GM12878 (cell line): Measurements from ENCODE around the gene TGFBRAP1. TPM values are rescaled to one million over a fixed set of nuclear protein-coding genes. Genes with fewer than 3 reads are reported as not detected.

Experiments used
- CHD4 ChIP-seq: fragments of 200-600 bp; sonication (generic); IDR thresholded peaks from 2 replicates; pipeline ENCODE4 v1.6.1; 2016; ENCODE audit warnings: mild to moderate bottlenecking
- EP300 ChIP-seq, 2 experiments: fragments of 150-350 bp in 1 of 2; IDR thresholded peaks; 2 replicates each; pipeline ENCODE4 v1.6.1; 2011 to 2012; ENCODE audit warnings: low read depth in 2 of 2, low read length in 2 of 2, borderline replicate concordance in 1 of 2, improper control_type of control experiment in 1 of 2, inconsistent platforms in 1 of 2; ENCODE audit not compliant: control insufficient read depth in 1 of 2
- ESRRA ChIP-seq: IDR thresholded peaks from 2 replicates; pipeline ENCODE4 v1.6.1; 2012; ENCODE audit warnings: mild to moderate bottlenecking, low read length, improper control_type of control experiment
- EZH2 ChIP-seq: IDR thresholded peaks from 2 replicates; pipeline ENCODE4 v1.6.1; 2012; ENCODE audit warnings: low read depth, mild to moderate bottlenecking, control low read depth, inconsistent platforms, low read length, borderline replicate concordance; ENCODE audit not compliant: control insufficient read depth
- FOS ChIP-seq: IDR thresholded peaks from 3 replicates; pipeline ENCODE4 v1.6.1; 2011; ENCODE audit warnings: borderline replicate concordance; ENCODE audit not compliant: insufficient read length; ENCODE audit errors: extremely low read depth
- GATAD2B ChIP-seq: fragments of 450-650 bp; conservative IDR thresholded peaks from 2 replicates; pipeline ENCODE4 v1.6.1; 2017; ENCODE audit warnings: low read depth, mild to moderate bottlenecking, moderate library complexity
- HDAC2 ChIP-seq: fragments of 200-600 bp; sonication (generic); IDR thresholded peaks from 2 replicates; pipeline ENCODE4 v1.6.1; 2017
- HSF1 ChIP-seq: fragments of 150-350 bp; IDR thresholded peaks from 2 replicates; pipeline ENCODE4 v1.6.1; 2014; ENCODE audit warnings: mild to moderate bottlenecking, low read depth, low read length
- IKZF1 ChIP-seq: fragments of 450-650 bp; conservative IDR thresholded peaks from 2 replicates; pipeline ENCODE4 v1.6.1; 2017; ENCODE audit warnings: antibody characterized with exemption, mild to moderate bottlenecking
- IRF4 ChIP-seq: IDR thresholded peaks from 2 replicates; pipeline ENCODE4 v1.6.1; 2011; ENCODE audit warnings: low read depth, low read length
- MTA3 ChIP-seq: IDR thresholded peaks from 2 replicates; pipeline ENCODE4 v1.6.1; 2012; ENCODE audit warnings: low read length, inconsistent platforms, borderline replicate concordance
- MXI1 ChIP-seq: fragments of 150-350 bp; IDR thresholded peaks from 2 replicates; pipeline ENCODE4 v1.6.1; 2011; ENCODE audit warnings: low read depth, mild to moderate bottlenecking, inconsistent platforms, low read length, improper control_type of control experiment
- NFIC ChIP-seq: IDR thresholded peaks from 2 replicates; pipeline ENCODE4 v1.6.1; 2012; ENCODE audit warnings: low read depth, mild to moderate bottlenecking, inconsistent platforms, low read length, moderate library complexity
- NFXL1 ChIP-seq: fragments of 450-650 bp; IDR thresholded peaks from 2 replicates; pipeline ENCODE4 v1.6.1; 2017; ENCODE audit warnings: antibody characterized with exemption, mild to moderate bottlenecking, borderline replicate concordance
- NRF1 ChIP-seq: conservative IDR thresholded peaks from 2 replicates; pipeline ENCODE4 v1.6.1; 2011; ENCODE audit warnings: mild to moderate bottlenecking, low read depth, low read length, improper control_type of control experiment
- RUNX3 ChIP-seq: IDR thresholded peaks from 2 replicates; pipeline ENCODE4 v1.6.1; 2012; ENCODE audit warnings: low read length, inconsistent platforms
- SIN3A ChIP-seq: IDR thresholded peaks from 2 replicates; pipeline ENCODE4 v1.6.1; 2012; ENCODE audit warnings: low read depth, low read length, improper control_type of control experiment
- SIX5 ChIP-seq: IDR thresholded peaks from 2 replicates; pipeline ENCODE4 v1.6.1; 2011; ENCODE audit warnings: mild to moderate bottlenecking, low read depth, low read length, moderate library complexity; ENCODE audit not compliant: severe bottlenecking
- SMAD5 ChIP-seq: IDR thresholded peaks from 2 replicates; pipeline ENCODE4 v1.6.1; 2016; ENCODE audit warnings: antibody characterized with exemption, low read depth
- SREBF1 ChIP-seq: IDR thresholded peaks from 2 replicates; pipeline ENCODE4 v1.6.1; 2012; ENCODE audit warnings: mild to moderate bottlenecking, low read length
- TARDBP ChIP-seq: IDR thresholded peaks from 2 replicates; pipeline ENCODE4 v1.6.1; 2016; ENCODE audit warnings: borderline replicate concordance
- USF1 ChIP-seq: IDR thresholded peaks from 2 replicates; pipeline ENCODE4 v1.6.1; 2011; ENCODE audit warnings: borderline replicate concordance, low read depth, mild to moderate bottlenecking, moderate library complexity, mixed read lengths, low read length; ENCODE audit not compliant: insufficient read depth; ENCODE audit errors: extremely low read length
- polyA plus RNA-seq, 11 experiments: library from polyadenylated mRNA; depleted of rRNA in 4 of 11; unstranded in 6 of 11; stranded (reverse) in 5 of 11; fragments of >200 nt; fragmentation: Nextera tagmentation in 4 of 11; fragmentation: Illumina TruSeq in 1 of 11; extraction: Ambion mirVana in 4 of 11; extraction: Trizol in 1 of 11; gene quantifications; 1 replicate in 1 of 11; 2 replicates in 10 of 11; pipeline versions ENCODE4 v1.2.1 to v1.2.3, GENCODE V29; 2011 to 2016; ENCODE audit warnings: inconsistent platforms in 2 of 11, missing spikeins in 2 of 11, low read depth in 1 of 11
- total RNA-seq, 4 experiments: library from RNA; depleted of rRNA in 3 of 4; stranded (reverse); fragments of >200 nt in 3 of 4; fragmentation: Illumina TruSeq in 1 of 4; extraction: Trizol in 1 of 4; gene quantifications; 2 replicates each; pipeline versions ENCODE4 v1.2.1 to v1.2.3, GENCODE V29; 2013 to 2021
- TF ChIP-seq, protein P1 (sequence below): IDR thresholded peaks from 2 replicates; pipeline ENCODE4 v1.6.1; 2011; ENCODE audit warnings: borderline replicate concordance, low read depth, mild to moderate bottlenecking, moderate library complexity, low read length; ENCODE audit not compliant: insufficient read depth, poor library complexity, severe bottlenecking
- TF ChIP-seq, protein P2 (sequence below), 3 experiments: IDR thresholded peaks in 2 of 3; conservative IDR thresholded peaks in 1 of 3; 2 replicates each; pipeline ENCODE4 v1.5.1; 2011; ENCODE audit warnings: low read depth in 3 of 3, low read length in 3 of 3, mild to moderate bottlenecking in 3 of 3, control low read depth in 2 of 3, moderate library complexity in 2 of 3, inconsistent platforms in 1 of 3, mixed read lengths in 1 of 3; ENCODE audit not compliant: control insufficient read depth in 2 of 3, insufficient read depth in 1 of 3; ENCODE audit errors: extremely low read depth in 1 of 3

TGFBRAP1 gene
- total and polyA plus RNA-seq, 10 of the 15 experiments (the other 5 are each of a cell fraction or from before 2014, with no cell fraction given): 7.9 to 37.4 (median 23.7) TPM

- TF ChIP-seq HSF1 (no peak), HDAC2 (no peak), IKZF1 (peak; percentile 94), GATAD2B (no peak), NFIC (peak; percentile 45; the same call in 1 of the 2 replicates), ESRRA (0 out of 2 replicates have a peak, but pooled peaks have one; percentile 17), FOS (no peak), SREBF1 (peak; percentile 72; the same call in 1 of the 2 replicates), EZH2 (no peak), SIN3A (peak; percentile 66; the same call in 1 of the 2 replicates), IRF4 (no peak), NRF1 (no peak), MXI1 (peak; percentile 83), NFXL1 (no peak), SMAD5 (no peak; the same call in 1 of the 2 replicates), EP300 (IDR thresholded peaks at IDR 0.05; ENCODE audit: borderline replicate concordance in 1 of 2, control insufficient read depth in 1 of 2, low read depth in 2 of 2, low read length in 2 of 2) (no peak), USF1 (no peak), SIX5 (peak; percentile 52), RUNX3 (peak; percentile 60; the same call in 1 of the 2 replicates), TARDBP (no peak), CHD4 (no peak), MTA3 (no peak)
- TF ChIP-seq, protein P1, sequence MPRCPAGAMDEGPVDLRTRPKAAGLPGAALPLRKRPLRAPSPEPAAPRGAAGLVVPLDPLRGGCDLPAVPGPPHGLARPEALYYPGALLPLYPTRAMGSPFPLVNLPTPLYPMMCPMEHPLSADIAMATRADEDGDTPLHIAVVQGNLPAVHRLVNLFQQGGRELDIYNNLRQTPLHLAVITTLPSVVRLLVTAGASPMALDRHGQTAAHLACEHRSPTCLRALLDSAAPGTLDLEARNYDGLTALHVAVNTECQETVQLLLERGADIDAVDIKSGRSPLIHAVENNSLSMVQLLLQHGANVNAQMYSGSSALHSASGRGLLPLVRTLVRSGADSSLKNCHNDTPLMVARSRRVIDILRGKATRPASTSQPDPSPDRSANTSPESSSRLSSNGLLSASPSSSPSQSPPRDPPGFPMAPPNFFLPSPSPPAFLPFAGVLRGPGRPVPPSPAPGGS: no peak
- TF ChIP-seq, protein P2, sequence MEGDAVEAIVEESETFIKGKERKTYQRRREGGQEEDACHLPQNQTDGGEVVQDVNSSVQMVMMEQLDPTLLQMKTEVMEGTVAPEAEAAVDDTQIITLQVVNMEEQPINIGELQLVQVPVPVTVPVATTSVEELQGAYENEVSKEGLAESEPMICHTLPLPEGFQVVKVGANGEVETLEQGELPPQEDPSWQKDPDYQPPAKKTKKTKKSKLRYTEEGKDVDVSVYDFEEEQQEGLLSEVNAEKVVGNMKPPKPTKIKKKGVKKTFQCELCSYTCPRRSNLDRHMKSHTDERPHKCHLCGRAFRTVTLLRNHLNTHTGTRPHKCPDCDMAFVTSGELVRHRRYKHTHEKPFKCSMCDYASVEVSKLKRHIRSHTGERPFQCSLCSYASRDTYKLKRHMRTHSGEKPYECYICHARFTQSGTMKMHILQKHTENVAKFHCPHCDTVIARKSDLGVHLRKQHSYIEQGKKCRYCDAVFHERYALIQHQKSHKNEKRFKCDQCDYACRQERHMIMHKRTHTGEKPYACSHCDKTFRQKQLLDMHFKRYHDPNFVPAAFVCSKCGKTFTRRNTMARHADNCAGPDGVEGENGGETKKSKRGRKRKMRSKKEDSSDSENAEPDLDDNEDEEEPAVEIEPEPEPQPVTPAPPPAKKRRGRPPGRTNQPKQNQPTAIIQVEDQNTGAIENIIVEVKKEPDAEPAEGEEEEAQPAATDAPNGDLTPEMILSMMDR (IDR thresholded peaks at IDR 0.05 in 2 of 3, conservative IDR thresholded peaks at IDR 0.05 in 1 of 3; ENCODE audit: control insufficient read depth in 2 of 3, extremely low read depth in 1 of 3, insufficient read depth in 1 of 3, low read depth in 3 of 3, low read length in 3 of 3): no peak
Measured at GRCh38 chr2:105337122-105338019, 7.8 kb upstream of the TGFBRAP1 start, which contains the start of gene C2orf49 (continued).
